PFSK-1 (cell line): Measurements from ENCODE around the gene MROH2B.

Experiments used
- FOXP2 ChIP-seq: optimal IDR thresholded peaks from 2 replicates; pipeline ENCODE3; 2011; ENCODE audit warnings: borderline replicate concordance, control low read depth, inconsistent platforms; ENCODE audit not compliant: insufficient read depth; ENCODE audit errors: extremely low read length, extremely low read depth
- POLR2AphosphoS5 ChIP-seq: IDR thresholded peaks from 2 replicates; pipeline ENCODE4 v1.6.1; 2012; ENCODE audit warnings: low read depth, mild to moderate bottlenecking, control low read depth, low read length, moderate library complexity
- SIN3A ChIP-seq: IDR thresholded peaks from 2 replicates; pipeline ENCODE4 v1.6.1; 2012; ENCODE audit warnings: mild to moderate bottlenecking, low read length, moderate library complexity, borderline replicate concordance; ENCODE audit not compliant: insufficient read depth
- TAF1 ChIP-seq: IDR thresholded peaks from 2 replicates; pipeline ENCODE4 v1.6.1; 2012; ENCODE audit warnings: low read length, control low read depth, borderline replicate concordance; ENCODE audit not compliant: insufficient read depth
- TF ChIP-seq, protein P1 (sequence below), 2 experiments: IDR thresholded peaks; 2 replicates each; pipeline versions ENCODE4 v1.6.1 to v1.8.0; 2011 to 2012; ENCODE audit warnings: low read depth in 2 of 2, low read length in 2 of 2, control low read depth in 1 of 2, inconsistent platforms in 1 of 2, mild to moderate bottlenecking in 1 of 2, moderate library complexity in 1 of 2; ENCODE audit not compliant: insufficient read depth in 1 of 2

MROH2B gene

GRCh38 chr5:41004931-41005330, 66.2 kb downstream of the MROH2B start:
- TF ChIP-seq SIN3A, result no peak
- TF ChIP-seq, protein P1, sequence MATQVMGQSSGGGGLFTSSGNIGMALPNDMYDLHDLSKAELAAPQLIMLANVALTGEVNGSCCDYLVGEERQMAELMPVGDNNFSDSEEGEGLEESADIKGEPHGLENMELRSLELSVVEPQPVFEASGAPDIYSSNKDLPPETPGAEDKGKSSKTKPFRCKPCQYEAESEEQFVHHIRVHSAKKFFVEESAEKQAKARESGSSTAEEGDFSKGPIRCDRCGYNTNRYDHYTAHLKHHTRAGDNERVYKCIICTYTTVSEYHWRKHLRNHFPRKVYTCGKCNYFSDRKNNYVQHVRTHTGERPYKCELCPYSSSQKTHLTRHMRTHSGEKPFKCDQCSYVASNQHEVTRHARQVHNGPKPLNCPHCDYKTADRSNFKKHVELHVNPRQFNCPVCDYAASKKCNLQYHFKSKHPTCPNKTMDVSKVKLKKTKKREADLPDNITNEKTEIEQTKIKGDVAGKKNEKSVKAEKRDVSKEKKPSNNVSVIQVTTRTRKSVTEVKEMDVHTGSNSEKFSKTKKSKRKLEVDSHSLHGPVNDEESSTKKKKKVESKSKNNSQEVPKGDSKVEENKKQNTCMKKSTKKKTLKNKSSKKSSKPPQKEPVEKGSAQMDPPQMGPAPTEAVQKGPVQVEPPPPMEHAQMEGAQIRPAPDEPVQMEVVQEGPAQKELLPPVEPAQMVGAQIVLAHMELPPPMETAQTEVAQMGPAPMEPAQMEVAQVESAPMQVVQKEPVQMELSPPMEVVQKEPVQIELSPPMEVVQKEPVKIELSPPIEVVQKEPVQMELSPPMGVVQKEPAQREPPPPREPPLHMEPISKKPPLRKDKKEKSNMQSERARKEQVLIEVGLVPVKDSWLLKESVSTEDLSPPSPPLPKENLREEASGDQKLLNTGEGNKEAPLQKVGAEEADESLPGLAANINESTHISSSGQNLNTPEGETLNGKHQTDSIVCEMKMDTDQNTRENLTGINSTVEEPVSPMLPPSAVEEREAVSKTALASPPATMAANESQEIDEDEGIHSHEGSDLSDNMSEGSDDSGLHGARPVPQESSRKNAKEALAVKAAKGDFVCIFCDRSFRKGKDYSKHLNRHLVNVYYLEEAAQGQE (IDR thresholded peaks at IDR 0.05; ENCODE audit: insufficient read depth in 1 of 2, low read depth in 2 of 2, low read length in 2 of 2), result no peak
- no peak for TF ChIP-seq TAF1
- TF ChIP-seq FOXP2, result no peak
- no peak for TF ChIP-seq POLR2AphosphoS5

GRCh38 chr5:41003670-41004376, 67.3 kb downstream of the MROH2B start:
- TF ChIP-seq, protein P1 (IDR thresholded peaks at IDR 0.05; ENCODE audit: insufficient read depth in 1 of 2, low read depth in 2 of 2, low read length in 2 of 2), result no peak
- TF ChIP-seq TAF1 (no peak), FOXP2 (no peak), POLR2AphosphoS5 (no peak), SIN3A (no peak)

GRCh38 chr5:40999966-41000365, 71.2 kb downstream of the MROH2B start:
- TF ChIP-seq FOXP2 (no peak), POLR2AphosphoS5 (no peak), TAF1 (no peak), SIN3A (no peak)
- TF ChIP-seq, protein P1 (IDR thresholded peaks at IDR 0.05; ENCODE audit: insufficient read depth in 1 of 2, low read depth in 2 of 2, low read length in 2 of 2), result no peak

DNA sequence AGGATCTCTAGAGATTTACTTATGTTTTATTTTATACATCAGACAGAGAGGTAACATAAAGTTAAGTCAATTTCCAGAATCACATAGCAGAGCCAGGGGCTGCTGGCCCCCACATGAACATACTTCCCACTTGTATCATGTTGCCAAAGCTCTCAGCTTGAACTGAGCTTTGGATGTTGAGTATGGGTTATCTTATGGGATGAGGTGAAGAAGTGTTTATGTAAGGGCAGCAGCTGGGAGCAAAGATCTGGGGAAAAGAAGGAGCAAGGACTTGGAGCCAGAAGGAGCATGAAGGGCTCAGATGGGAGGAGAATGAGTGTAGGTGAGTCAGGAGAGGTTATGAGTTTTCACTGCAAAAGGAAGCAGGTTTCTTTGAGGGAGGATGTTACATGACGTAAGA, 72.0 kb downstream of the MROH2B start:
- no peak for TF ChIP-seq POLR2AphosphoS5

DNA sequence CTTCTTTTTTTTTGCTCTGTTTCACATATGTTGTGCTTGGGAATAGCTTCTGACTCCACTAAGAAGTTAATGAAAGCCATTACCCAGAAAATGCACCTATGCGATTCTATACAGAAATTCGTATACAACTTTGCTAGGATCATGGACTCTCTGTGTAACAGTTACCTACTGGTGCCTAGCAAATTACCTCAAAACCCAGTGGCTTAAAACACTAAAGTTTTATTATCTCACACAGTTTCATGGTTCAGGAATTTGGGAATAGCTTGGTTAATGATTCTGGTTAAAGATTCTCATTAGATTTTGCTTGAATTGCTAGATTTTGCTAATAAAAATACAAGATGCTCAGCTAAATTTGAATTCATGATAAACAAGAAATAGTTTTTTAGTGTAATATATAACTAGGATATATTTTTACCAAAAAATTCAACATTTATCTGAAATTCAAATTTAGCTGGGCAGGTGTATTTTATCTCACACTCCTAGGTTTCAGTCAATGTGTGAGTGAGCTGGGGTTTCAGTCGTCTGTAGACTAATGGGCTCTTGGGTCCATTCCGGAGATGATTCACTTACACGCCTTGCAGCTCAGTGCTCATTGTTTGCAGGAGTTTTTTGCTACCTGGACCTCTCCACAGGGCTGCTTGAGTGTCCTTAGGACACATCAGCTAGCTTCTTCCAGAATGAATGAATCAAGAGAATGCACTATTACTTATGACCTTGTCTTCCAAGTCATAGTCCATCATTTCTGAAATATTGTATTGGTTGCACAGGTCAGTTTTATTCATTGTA, 75.1 kb downstream of the MROH2B start:
- TF ChIP-seq POLR2AphosphoS5 (no peak), SIN3A (no peak), FOXP2 (no peak), TAF1 (no peak)
- TF ChIP-seq, protein P1 (IDR thresholded peaks at IDR 0.05; ENCODE audit: insufficient read depth in 1 of 2, low read depth in 2 of 2, low read length in 2 of 2), result no peak
